ENCODE data around the gene BEGAIN.

- TF ChIP-seq CTCF (IDR thresholded peaks at IDR 0.05) = no peak
- no peak for TF ChIP-seq POLR2A (IDR thresholded peaks at IDR 0.05)
Measured at GRCh38 chr14:100608064-100608463, 20.8 kb upstream of the BEGAIN start.

All from esophagus squamous epithelium (tissue), 4 donors.